ENCODE measurements around the gene ELAVL4. TPM values are rescaled to one million over a fixed set of nuclear protein-coding genes. Genes with fewer than 3 reads are reported as not detected.

The ELAVL4 gene
- total RNA-seq, 3 donors from 2014 or later: 0.52 to 8.3 (median 0.82) TPM

DNA sequence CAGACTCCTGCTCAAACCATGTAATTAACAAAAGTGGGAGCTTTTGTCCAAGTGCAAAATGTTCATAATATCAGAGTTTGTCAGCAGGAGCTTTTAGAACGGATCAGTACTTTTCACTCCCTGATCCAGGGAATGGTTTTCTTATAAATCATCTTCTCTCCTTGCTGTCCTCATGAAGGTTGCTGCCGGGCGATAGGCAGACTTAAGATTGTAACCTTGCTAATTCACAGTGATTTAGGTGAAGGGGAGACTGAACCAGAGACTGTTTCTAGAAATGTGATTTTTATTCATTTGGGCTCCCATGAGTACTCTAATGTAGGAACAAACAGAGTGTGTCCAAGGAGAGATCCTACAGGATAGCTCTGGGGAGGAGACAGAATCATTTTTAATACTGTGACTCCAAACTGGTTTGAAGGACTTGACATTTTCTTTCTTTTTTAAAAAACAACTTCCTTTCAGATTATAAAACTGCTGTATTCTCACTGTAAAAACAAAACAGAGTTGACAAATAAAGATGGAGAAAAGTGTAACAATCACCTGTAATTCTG, 23.7 kb downstream of the ELAVL4 start:
- no peak overlapping the region for H3K4me3 ChIP-seq
- intact Hi-C loops (cut with DNase I, micrococcal nuclease): no loop called here
- no peaks in the 10 kb centered on the region for H3K4me1 ChIP-seq (ENCODE audit: low read depth)
- TF ChIP-seq, protein P1, sequence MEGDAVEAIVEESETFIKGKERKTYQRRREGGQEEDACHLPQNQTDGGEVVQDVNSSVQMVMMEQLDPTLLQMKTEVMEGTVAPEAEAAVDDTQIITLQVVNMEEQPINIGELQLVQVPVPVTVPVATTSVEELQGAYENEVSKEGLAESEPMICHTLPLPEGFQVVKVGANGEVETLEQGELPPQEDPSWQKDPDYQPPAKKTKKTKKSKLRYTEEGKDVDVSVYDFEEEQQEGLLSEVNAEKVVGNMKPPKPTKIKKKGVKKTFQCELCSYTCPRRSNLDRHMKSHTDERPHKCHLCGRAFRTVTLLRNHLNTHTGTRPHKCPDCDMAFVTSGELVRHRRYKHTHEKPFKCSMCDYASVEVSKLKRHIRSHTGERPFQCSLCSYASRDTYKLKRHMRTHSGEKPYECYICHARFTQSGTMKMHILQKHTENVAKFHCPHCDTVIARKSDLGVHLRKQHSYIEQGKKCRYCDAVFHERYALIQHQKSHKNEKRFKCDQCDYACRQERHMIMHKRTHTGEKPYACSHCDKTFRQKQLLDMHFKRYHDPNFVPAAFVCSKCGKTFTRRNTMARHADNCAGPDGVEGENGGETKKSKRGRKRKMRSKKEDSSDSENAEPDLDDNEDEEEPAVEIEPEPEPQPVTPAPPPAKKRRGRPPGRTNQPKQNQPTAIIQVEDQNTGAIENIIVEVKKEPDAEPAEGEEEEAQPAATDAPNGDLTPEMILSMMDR (IDR thresholded peaks at IDR 0.05): no peak
- ATAC-seq (no peak), DNase-seq (no peak)
- no peaks in the 10 kb centered on the region for H3K36me3 ChIP-seq (ENCODE audit: low read depth)
- H3K9me3 ChIP-seq: no peaks in the 10 kb centered on the region

- TF ChIP-seq, protein P1 (IDR thresholded peaks at IDR 0.05): no peak
These were observed 27.0 kb downstream of the ELAVL4 start for GRCh38 chr1:50135716-50136115.

DNA sequence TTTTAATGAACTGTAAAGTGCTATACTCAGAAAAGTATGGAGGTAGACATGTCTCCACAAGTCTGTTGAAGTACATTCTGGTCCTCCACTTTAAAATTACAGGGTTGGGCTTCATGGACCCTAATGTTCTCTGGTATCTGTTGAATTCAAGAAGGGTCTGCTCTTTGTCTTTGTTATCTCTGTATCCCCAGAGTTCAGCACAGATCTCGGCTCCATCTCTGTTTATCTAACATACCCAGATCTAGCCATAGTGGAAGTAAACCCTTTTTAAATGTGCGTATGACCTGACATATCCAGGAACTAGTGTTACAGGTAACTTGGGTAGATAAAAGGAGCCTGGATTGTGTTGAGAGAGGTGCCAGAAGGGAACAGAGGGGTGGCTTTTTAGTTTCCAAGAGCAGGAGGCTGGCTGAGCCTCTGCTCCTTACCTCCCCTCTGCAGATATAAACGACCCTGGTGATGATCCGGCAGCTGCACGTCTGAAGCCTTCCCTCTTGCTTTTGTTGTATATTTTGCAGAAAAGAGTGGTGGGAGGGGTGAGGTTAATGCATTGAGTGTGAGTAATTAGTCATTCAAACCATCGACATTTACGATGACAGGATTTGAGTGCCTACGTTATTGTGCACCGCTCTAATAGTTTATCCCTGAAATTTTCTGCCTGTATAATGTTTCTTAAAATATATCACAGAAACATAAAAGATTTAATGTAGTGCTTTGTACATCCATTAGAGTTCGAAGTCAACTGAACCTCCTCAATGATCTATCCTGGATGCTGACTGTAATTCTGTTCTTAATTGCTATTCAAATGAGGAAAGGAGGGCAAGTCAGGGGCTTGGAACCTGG, 30.8 kb downstream of the ELAVL4 start:
- Histone ChIP-seq H3K4me1 (ENCODE audit: low read depth) (no peaks in the 10 kb centered on the region), H3K4me3 (no peak overlapping the region), H3K9me3 (no peaks in the 10 kb centered on the region), H3K36me3 (ENCODE audit: low read depth) (no peaks in the 10 kb centered on the region)
- intact Hi-C loops (cut with DNase I, micrococcal nuclease): no loop called here
- ATAC-seq: no peak
- DNase-seq: no peak
- TF ChIP-seq, protein P1 (IDR thresholded peaks at IDR 0.05): no peak

More at GRCh38 chr1:50135716-50136115, 27.0 kb downstream of the ELAVL4 start:
- no peak for DNase-seq
- no peaks in the 10 kb centered on the region for H3K9me3 ChIP-seq
- H3K4me3 ChIP-seq: no peak overlapping the region
- no peak for ATAC-seq
- intact Hi-C loops (cut with DNase I, micrococcal nuclease): no loop called here
- no peaks in the 10 kb centered on the region for H3K36me3 ChIP-seq (ENCODE audit: low read depth)
- no peaks in the 10 kb centered on the region for H3K4me1 ChIP-seq (ENCODE audit: low read depth)

DNA sequence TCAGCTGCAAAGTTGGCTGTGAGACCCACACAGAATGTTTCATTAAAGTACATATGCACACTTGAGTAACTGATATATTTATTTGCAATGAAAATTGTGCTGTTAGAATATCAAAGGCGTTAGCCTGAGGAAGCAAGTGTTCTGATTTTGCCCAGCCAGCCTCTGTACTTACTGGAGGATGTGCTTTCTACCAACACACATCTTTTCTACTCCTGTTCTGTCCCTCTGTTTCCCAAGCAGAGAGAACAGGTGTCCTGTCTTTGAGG, 31.4 kb downstream of the ELAVL4 start:
- Histone ChIP-seq H3K9me3 (no peaks in the 10 kb centered on the region), H3K4me1 (ENCODE audit: low read depth) (no peaks in the 10 kb centered on the region), H3K36me3 (ENCODE audit: low read depth) (no peaks in the 10 kb centered on the region), H3K4me3 (no peak overlapping the region)
- ATAC-seq (no peak), DNase-seq (no peak)
- TF ChIP-seq, protein P1 (IDR thresholded peaks at IDR 0.05): no peak
- intact Hi-C loops (cut with DNase I, micrococcal nuclease): no loop called here

GRCh38 chr1:50147191-50147850, 38.6 kb downstream of the ELAVL4 start:
- H3K36me3 ChIP-seq (ENCODE audit: low read depth): no peaks in the 10 kb centered on the region
- no peak for DNase-seq
- H3K9me3 ChIP-seq: no peaks in the 10 kb centered on the region
- TF ChIP-seq, protein P1 (IDR thresholded peaks at IDR 0.05): no peak
- no peak overlapping the region for H3K4me3 ChIP-seq
- intact Hi-C loops (cut with DNase I, micrococcal nuclease): no loop called here
- no peaks in the 10 kb centered on the region for H3K4me1 ChIP-seq (ENCODE audit: low read depth)
- no peak for ATAC-seq

All from mucosa of descending colon (tissue), 3 donors.